Measurements from ENCODE around the gene DUSP15.

The DUSP15 gene

DNA sequence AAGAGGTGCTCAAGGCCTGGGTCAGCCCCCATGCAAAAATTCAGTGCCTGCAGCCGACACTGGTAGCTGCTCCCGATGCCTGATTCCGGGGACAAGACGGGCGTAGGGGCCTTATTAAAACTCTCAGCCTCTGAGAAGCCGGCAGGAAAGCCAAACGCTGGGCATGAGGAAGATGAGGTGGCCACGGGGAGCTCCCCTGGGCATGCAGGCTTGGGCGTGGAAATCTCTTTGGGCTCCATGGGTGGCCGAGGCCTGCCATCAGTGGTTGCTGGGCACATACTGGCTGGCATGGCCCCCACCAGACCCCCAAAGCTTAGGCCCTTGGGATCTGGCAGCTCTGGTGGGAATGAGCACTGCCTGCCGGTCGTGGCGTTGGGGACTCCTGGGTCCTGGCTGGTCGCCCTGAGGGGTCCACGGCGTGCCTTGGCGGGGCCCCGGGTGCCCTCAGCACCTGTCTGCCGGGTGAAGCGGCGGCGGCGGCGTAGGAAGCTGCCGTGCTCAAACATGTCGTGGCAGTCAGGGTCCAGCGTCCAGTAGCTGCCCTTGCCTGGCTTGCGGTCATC lies 25.5 kb downstream of the DUSP15 start:
- no peak for DNase-seq (ENCODE audit: low read depth)
- TF ChIP-seq, protein P1, sequence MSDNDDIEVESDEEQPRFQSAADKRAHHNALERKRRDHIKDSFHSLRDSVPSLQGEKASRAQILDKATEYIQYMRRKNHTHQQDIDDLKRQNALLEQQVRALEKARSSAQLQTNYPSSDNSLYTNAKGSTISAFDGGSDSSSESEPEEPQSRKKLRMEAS (IDR thresholded peaks at IDR 0.05; ENCODE audit: low read depth, low read length): no peak
- TF ChIP-seq, protein P2, sequence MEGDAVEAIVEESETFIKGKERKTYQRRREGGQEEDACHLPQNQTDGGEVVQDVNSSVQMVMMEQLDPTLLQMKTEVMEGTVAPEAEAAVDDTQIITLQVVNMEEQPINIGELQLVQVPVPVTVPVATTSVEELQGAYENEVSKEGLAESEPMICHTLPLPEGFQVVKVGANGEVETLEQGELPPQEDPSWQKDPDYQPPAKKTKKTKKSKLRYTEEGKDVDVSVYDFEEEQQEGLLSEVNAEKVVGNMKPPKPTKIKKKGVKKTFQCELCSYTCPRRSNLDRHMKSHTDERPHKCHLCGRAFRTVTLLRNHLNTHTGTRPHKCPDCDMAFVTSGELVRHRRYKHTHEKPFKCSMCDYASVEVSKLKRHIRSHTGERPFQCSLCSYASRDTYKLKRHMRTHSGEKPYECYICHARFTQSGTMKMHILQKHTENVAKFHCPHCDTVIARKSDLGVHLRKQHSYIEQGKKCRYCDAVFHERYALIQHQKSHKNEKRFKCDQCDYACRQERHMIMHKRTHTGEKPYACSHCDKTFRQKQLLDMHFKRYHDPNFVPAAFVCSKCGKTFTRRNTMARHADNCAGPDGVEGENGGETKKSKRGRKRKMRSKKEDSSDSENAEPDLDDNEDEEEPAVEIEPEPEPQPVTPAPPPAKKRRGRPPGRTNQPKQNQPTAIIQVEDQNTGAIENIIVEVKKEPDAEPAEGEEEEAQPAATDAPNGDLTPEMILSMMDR (IDR thresholded peaks at IDR 0.05; ENCODE audit: low read depth, low read length): no peak
- no peak for TF ChIP-seq POLR2A (IDR thresholded peaks at IDR 0.05; ENCODE audit: extremely low read depth, insufficient read length)
- no peak for TF ChIP-seq MYC (IDR thresholded peaks at IDR 0.05; ENCODE audit: low read depth, low read length)
- no peak overlapping the region for H3K4me3 ChIP-seq (ENCODE audit: low read depth, low read length)

DNA sequence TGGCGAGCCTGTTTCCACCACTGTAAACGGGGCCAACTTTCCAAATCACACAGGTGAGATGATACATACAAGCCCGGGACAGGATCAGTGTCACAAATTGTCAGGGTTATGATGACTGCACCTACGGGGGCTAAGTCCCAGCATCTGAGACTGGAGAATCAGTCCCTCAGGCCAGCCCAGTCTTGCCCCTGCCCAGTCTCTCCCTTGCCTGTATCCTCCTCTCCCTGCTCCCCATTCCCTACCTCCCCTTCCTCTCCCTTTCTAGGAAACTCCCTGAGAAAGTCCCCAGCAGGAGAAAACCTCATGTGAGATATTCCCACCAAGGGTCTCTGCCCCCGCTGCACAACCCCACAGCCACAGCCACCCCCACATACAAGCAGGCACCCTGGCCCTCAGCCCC lies 26.4 kb downstream of the DUSP15 start:
- H3K4me3 ChIP-seq (ENCODE audit: low read depth, low read length): no peak overlapping the region
- no peak for DNase-seq (ENCODE audit: low read depth)
- TF ChIP-seq, protein P1 (IDR thresholded peaks at IDR 0.05; ENCODE audit: low read depth, low read length): no peak
- TF ChIP-seq MYC (IDR thresholded peaks at IDR 0.05; ENCODE audit: low read depth, low read length) (no peak), POLR2A (IDR thresholded peaks at IDR 0.05; ENCODE audit: extremely low read depth, insufficient read length) (no peak)
- TF ChIP-seq, protein P2 (IDR thresholded peaks at IDR 0.05; ENCODE audit: low read depth, low read length): no peak

DNA sequence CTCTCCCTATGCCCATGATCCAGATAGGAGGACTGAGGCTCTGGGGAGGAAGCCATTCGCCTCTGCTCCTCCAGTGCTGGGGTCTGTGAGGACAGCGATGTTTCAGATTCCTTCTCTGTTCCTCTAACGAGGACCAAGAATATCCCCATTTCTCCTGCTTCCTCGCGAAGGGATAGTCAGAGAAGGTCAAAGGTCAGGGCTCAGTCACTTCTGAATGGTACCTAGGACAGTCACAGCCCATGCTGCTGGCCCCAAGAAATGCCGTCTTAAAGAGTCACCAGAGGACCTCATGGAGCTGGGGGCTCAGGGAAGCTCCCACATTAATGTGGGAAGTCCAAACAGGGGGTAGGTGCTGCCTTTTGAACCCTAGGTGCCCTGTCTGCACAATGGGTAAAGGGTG lies 27.0 kb downstream of the DUSP15 start:
- TF ChIP-seq MYC (IDR thresholded peaks at IDR 0.05; ENCODE audit: low read depth, low read length) (no peak), POLR2A (IDR thresholded peaks at IDR 0.05; ENCODE audit: extremely low read depth, insufficient read length) (no peak)
- TF ChIP-seq, protein P1 (IDR thresholded peaks at IDR 0.05; ENCODE audit: low read depth, low read length): no peak
- TF ChIP-seq, protein P2 (IDR thresholded peaks at IDR 0.05; ENCODE audit: low read depth, low read length): no peak
- no peak overlapping the region for H3K4me3 ChIP-seq (ENCODE audit: low read depth, low read length)
- DNase-seq (ENCODE audit: low read depth): no peak

DNA sequence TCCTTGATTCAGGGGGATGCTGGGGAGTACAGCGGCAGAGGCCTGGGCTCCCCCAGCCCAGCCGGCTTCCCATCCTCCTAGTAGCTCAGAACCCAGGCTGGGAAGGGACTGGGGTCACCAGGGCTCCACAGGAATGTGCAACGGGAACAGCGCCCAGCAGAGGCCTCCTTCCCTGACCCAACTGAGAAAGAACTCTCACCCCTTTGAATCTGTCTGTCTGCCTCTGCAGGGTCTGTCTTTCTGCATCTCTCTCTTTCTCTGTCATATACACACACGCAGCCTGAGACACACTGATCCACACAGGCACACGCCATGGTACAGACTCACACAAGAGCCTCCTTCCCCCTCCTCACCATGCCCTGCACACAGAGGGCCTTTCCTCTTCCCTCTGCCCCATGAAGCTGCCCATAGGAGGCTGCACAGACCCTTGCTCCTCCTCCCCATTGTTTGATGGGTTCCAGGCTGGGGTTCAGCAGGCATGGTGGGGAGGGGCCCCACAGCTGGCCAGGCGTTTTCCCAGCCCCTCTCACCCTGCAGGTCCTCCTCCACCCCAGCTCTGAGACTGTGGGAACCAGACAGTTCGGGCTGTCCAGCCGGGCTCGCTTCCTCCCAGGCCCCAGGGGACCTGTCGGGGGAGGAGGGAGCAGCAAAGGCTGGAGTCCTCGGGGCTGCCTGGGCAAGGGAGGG lies 27.7 kb downstream of the DUSP15 start:
- no peak overlapping the region for H3K4me3 ChIP-seq (ENCODE audit: low read depth, low read length)
- DNase-seq (ENCODE audit: low read depth): peak; percentile 53
- no peak for TF ChIP-seq MYC (IDR thresholded peaks at IDR 0.05; ENCODE audit: low read depth, low read length)
- TF ChIP-seq, protein P1 (IDR thresholded peaks at IDR 0.05; ENCODE audit: low read depth, low read length): no peak
- TF ChIP-seq, protein P2 (IDR thresholded peaks at IDR 0.05; ENCODE audit: low read depth, low read length): no peak
- no peak for TF ChIP-seq POLR2A (IDR thresholded peaks at IDR 0.05; ENCODE audit: extremely low read depth, insufficient read length)

DNA sequence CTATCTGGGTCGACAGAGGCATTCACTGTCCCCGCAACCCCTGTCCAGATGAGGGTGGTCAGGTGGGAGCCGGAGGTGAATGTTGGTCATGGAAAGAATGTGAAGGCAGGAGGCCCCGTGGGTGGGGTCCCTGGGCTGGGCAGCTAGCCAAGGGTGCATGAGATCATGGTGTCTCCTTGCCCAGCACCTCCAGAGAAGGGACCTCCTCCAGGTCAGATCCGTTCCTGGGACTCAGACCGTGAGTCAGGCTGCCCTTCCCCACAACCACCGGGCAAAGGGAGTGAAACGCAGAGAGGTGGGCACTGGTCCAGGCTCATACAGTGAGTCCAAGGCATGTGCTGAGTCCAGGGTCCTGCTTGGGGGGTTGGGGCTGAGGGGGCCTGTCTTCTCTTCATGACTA lies 28.4 kb downstream of the DUSP15 start:
- no peak for DNase-seq (ENCODE audit: low read depth)

More for the DNA sequence above, 28.4 kb downstream of the DUSP15 start:
- no peak overlapping the region for H3K4me3 ChIP-seq (ENCODE audit: low read depth, low read length)
- TF ChIP-seq MYC (IDR thresholded peaks at IDR 0.05; ENCODE audit: low read depth, low read length): no peak
- no peak for TF ChIP-seq POLR2A (IDR thresholded peaks at IDR 0.05; ENCODE audit: extremely low read depth, insufficient read length)
- TF ChIP-seq, protein P2 (IDR thresholded peaks at IDR 0.05; ENCODE audit: low read depth, low read length): no peak
- TF ChIP-seq, protein P1 (IDR thresholded peaks at IDR 0.05; ENCODE audit: low read depth, low read length): no peak

Measured in NB4 (cell line).